KMS-11 (cell line): ENCODE measurements around the gene PDLIM1.

Experiments used
- H2AFZ ChIP-seq: fragments of 200-600 bp; sonication (generic); 2 replicates; pipeline ENCODE4 v1.6.1; 2016; ENCODE audit warnings: antibody characterized with exemption, mixed run types, low read depth
- H3K27ac ChIP-seq: fragments of 200-600 bp; sonication (generic); 2 replicates; pipeline ENCODE4 v1.6.1; 2016; ENCODE audit warnings: mild to moderate bottlenecking, mixed run types
- H3K27me3 ChIP-seq: fragments of 200-600 bp; sonication (generic); 2 replicates; pipeline ENCODE4 v1.6.1; 2017; ENCODE audit warnings: mild to moderate bottlenecking, low read depth, mixed run types, moderate library complexity; ENCODE audit not compliant: insufficient read depth
- H3K36me3 ChIP-seq: fragments of 200-600 bp; sonication (generic); 2 replicates; pipeline ENCODE4 v1.6.1; 2017; ENCODE audit warnings: mild to moderate bottlenecking, mixed run types; ENCODE audit not compliant: insufficient read depth
- H3K4me1 ChIP-seq: fragments of 200-600 bp; sonication (generic); 2 replicates; pipeline ENCODE4 v1.6.1; 2016; ENCODE audit warnings: mild to moderate bottlenecking, low read depth, mixed run types; ENCODE audit not compliant: poor library complexity, severe bottlenecking
- H3K4me2 ChIP-seq: fragments of 200-600 bp; sonication (generic); 2 replicates; pipeline ENCODE4 v1.7.0; 2016; ENCODE audit warnings: mild to moderate bottlenecking, mixed run types
- H3K4me3 ChIP-seq: fragments of 200-600 bp; sonication (generic); IDR thresholded peaks from 2 replicates; pipeline ENCODE4 v1.6.1; 2017; ENCODE audit warnings: low read depth, low read length, mixed read lengths; ENCODE audit not compliant: insufficient read depth
- H3K79me2 ChIP-seq: fragments of 200-600 bp; sonication (generic); 2 replicates; pipeline ENCODE4 v1.6.1; 2016; ENCODE audit warnings: low read depth, mixed run types; ENCODE audit not compliant: insufficient read depth
- H3K9ac ChIP-seq: fragments of 200-600 bp; sonication (generic); 2 replicates; pipeline ENCODE4 v1.6.1; 2016; ENCODE audit warnings: mild to moderate bottlenecking, mixed run types
- H4K20me1 ChIP-seq: fragments of 200-600 bp; sonication (generic); 2 replicates; pipeline ENCODE4 v1.6.1; 2016; ENCODE audit warnings: mild to moderate bottlenecking, mixed run types; ENCODE audit not compliant: insufficient read depth
- CTCF ChIP-seq: fragments of 200-600 bp; sonication (generic); conservative IDR thresholded peaks from 2 replicates; pipeline ENCODE4 v1.6.1; 2017; ENCODE audit warnings: low read depth, mild to moderate bottlenecking, antibody characterized with exemption, low read length, moderate library complexity, mixed read lengths

The PDLIM1 gene

GRCh38 chr10:95244152-95244551 lies 46.7 kb downstream of the PDLIM1 start:
- Histone ChIP-seq H3K4me1 (peaks cover 91% of the 10 kb centered on the region), H3K27ac (no peak overlapping the region), H3K36me3 (no peaks in the 10 kb centered on the region), H3K27me3 (no peaks in the 10 kb centered on the region), H3K4me3 (no peak overlapping the region), H3K79me2 (no peaks in the 10 kb centered on the region), H3K9ac (no peak overlapping the region), H2AFZ (no peak overlapping the region), H4K20me1 (0 out of 2 replicates have a peak, but pooled peaks cover 2% of the 10 kb centered on the region), H3K4me2 (peak overlapping the region; percentile 66)
- TF ChIP-seq CTCF, result no peak

- Histone ChIP-seq H3K27ac (no peak overlapping the region), H3K4me3 (no peak overlapping the region), H3K4me1 (peaks cover 82% of the 10 kb centered on the region), H3K9ac (no peak overlapping the region), H2AFZ (no peak overlapping the region), H3K4me2 (peak overlapping the region; percentile 11; the same call in 1 of the 2 replicates), H4K20me1 (0 out of 2 replicates have a peak, but pooled peaks cover 2% of the 10 kb centered on the region), H3K27me3 (no peaks in the 10 kb centered on the region), H3K36me3 (no peaks in the 10 kb centered on the region), H3K79me2 (no peaks in the 10 kb centered on the region)
- TF ChIP-seq CTCF, result 0 out of 2 replicates have a peak, but pooled peaks have one; percentile 18
These were observed 47.5 kb downstream of the PDLIM1 start for GRCh38 chr10:95243318-95243617.

GRCh38 chr10:95242581-95243317 lies 48.1 kb downstream of the PDLIM1 start:
- no peak overlapping the region for H3K9ac ChIP-seq
- no peak overlapping the region for H3K27ac ChIP-seq
- H3K4me3 ChIP-seq, result no peak overlapping the region
- peak; percentile 77 for TF ChIP-seq CTCF
- no peaks in the 10 kb centered on the region for H3K27me3 ChIP-seq
- H3K4me1 ChIP-seq, result peaks cover 77% of the 10 kb centered on the region
- no peaks in the 10 kb centered on the region for H3K36me3 ChIP-seq
- no peak overlapping the region for H2AFZ ChIP-seq
- H3K4me2 ChIP-seq, result peak overlapping the region; percentile 11; the same call in 1 of the 2 replicates
- H4K20me1 ChIP-seq, result 0 out of 2 replicates have a peak, but pooled peaks cover 2% of the 10 kb centered on the region
- no peaks in the 10 kb centered on the region for H3K79me2 ChIP-seq

GRCh38 chr10:95241533-95241932 lies 49.3 kb downstream of the PDLIM1 start:
- no peaks in the 10 kb centered on the region for H3K27me3 ChIP-seq
- peak overlapping the region; percentile 56; the same call in 1 of the 2 replicates for H3K4me2 ChIP-seq
- TF ChIP-seq CTCF, result no peak
- no peak overlapping the region for H2AFZ ChIP-seq
- H3K9ac ChIP-seq, result no peak overlapping the region
- H3K4me3 ChIP-seq, result no peak overlapping the region
- H3K27ac ChIP-seq, result peak overlapping the region; percentile 8; the same call in 1 of the 2 replicates
- H3K36me3 ChIP-seq, result no peaks in the 10 kb centered on the region
- peaks cover 69% of the 10 kb centered on the region for H3K4me1 ChIP-seq
- 0 out of 2 replicates have a peak, but pooled peaks cover 2% of the 10 kb centered on the region for H4K20me1 ChIP-seq
- H3K79me2 ChIP-seq, result no peaks in the 10 kb centered on the region
